Neural cell (in vitro differentiated cells): ENCODE data around the gene DTWD1. TPM values are rescaled to one million over a fixed set of nuclear protein-coding genes. Genes with fewer than 3 reads are reported as not detected.

Source experiments
- H2AFZ ChIP-seq: fragments of 200-600, 300-800 bp; sonication (generic), shearing (Covaris generic); 2 replicates; pipeline ENCODE4 v1.6.0; 2014; ENCODE audit warnings: low read depth, mild to moderate bottlenecking, antibody characterized with exemption, low read length, moderate library complexity
- H3F3A ChIP-seq: fragments of 200-600 bp; shearing (Covaris generic); 2 replicates; pipeline ENCODE4 v1.6.1; 2016; ENCODE audit warnings: mild to moderate bottlenecking, moderate library complexity, mixed read lengths, antibody characterized with exemption, low read length; ENCODE audit not compliant: insufficient read depth, poor library complexity, severe bottlenecking
- H3K27ac ChIP-seq: fragments of 200-600, 300-800 bp; sonication (generic), shearing (Covaris generic); 2 replicates; pipeline ENCODE4 v1.5.1; 2014; ENCODE audit warnings: mild to moderate bottlenecking, low read length, moderate library complexity
- H3K27me3 ChIP-seq: fragments of 300-800, 200-600 bp; sonication (generic), shearing (Covaris generic); 2 replicates; pipeline ENCODE4 v1.6.0; 2014; ENCODE audit warnings: mild to moderate bottlenecking, low read depth, low read length, moderate library complexity; ENCODE audit not compliant: insufficient read depth
- H3K36me3 ChIP-seq: fragments of 300-800, 200-600 bp; sonication (generic), shearing (Covaris generic); 2 replicates; pipeline ENCODE4 v1.5.1; 2014; ENCODE audit warnings: mild to moderate bottlenecking, antibody characterized with exemption, low read length, moderate library complexity; ENCODE audit not compliant: insufficient read depth
- H3K4me2 ChIP-seq: fragments of 300-800, 200-600 bp; sonication (generic), shearing (Covaris generic); 2 replicates; pipeline ENCODE4 v1.6.0; 2014; ENCODE audit warnings: mild to moderate bottlenecking, low read length
- H3K4me3 ChIP-seq: fragments of 300-800, 200-600 bp; sonication (generic), shearing (Covaris generic); 2 replicates; pipeline ENCODE4 v1.5.1; 2014; ENCODE audit warnings: mild to moderate bottlenecking, low read length, moderate library complexity
- H3K79me2 ChIP-seq: fragments of 200-600 bp; shearing (Covaris generic); replicated peaks from 2 replicates; pipeline ENCODE4 v1.6.0; 2014; ENCODE audit warnings: mild to moderate bottlenecking, low read length, moderate library complexity; ENCODE audit not compliant: insufficient read depth
- H3K9ac ChIP-seq: fragments of 300-800, 200-600 bp; sonication (generic), shearing (Covaris generic); 2 replicates; pipeline ENCODE4 v1.6.1; 2016; ENCODE audit warnings: mild to moderate bottlenecking, low read length, mixed read lengths
- H3K9me2 ChIP-seq: fragments of 200-600 bp; shearing (Covaris generic); 2 replicates; pipeline ENCODE4 v1.6.1; 2016; ENCODE audit warnings: mild to moderate bottlenecking, low read length, mixed read lengths; ENCODE audit not compliant: insufficient read depth
- H3K9me3 ChIP-seq: fragments of 200-600, 300-800 bp; sonication (generic), shearing (Covaris generic); 2 replicates; pipeline ENCODE4 v1.6.1; 2016; ENCODE audit warnings: mild to moderate bottlenecking, mixed run types, low read length, moderate library complexity, mixed read lengths
- H4K20me1 ChIP-seq: fragments of 200-600 bp; shearing (Covaris generic); 2 replicates; pipeline ENCODE4 v1.6.1; 2016; ENCODE audit warnings: mild to moderate bottlenecking, mixed run types; ENCODE audit not compliant: insufficient read depth
- EP300 ChIP-seq: fragments of 450-650 bp; conservative IDR thresholded peaks from 2 replicates; pipeline ENCODE4 v1.6.1; 2014; ENCODE audit warnings: antibody characterized with exemption, mild to moderate bottlenecking, moderate library complexity; ENCODE audit not compliant: poor library complexity, severe bottlenecking
- EZH2 ChIP-seq: fragments of 200-600, 300-800 bp; shearing (Covaris generic), sonication (generic); IDR thresholded peaks from 2 replicates; pipeline ENCODE4 v1.6.1; 2014; ENCODE audit warnings: antibody characterized with exemption, low read length, borderline replicate concordance, mild to moderate bottlenecking; ENCODE audit not compliant: insufficient read depth, poor library complexity, severe bottlenecking
- MXI1 ChIP-seq: fragments of 450-650 bp; conservative IDR thresholded peaks from 2 replicates; pipeline ENCODE4 v1.6.1; 2014; ENCODE audit warnings: antibody characterized with exemption, mild to moderate bottlenecking; ENCODE audit not compliant: poor library complexity, severe bottlenecking
- POLR2AphosphoS5 ChIP-seq: IDR thresholded peaks from 2 replicates; pipeline ENCODE4 v1.6.1; 2012
- RAD21 ChIP-seq: fragments of 450-650 bp; conservative IDR thresholded peaks from 2 replicates; pipeline ENCODE4 v1.6.1; 2014; ENCODE audit warnings: antibody characterized with exemption, mild to moderate bottlenecking, moderate library complexity
- TAF1 ChIP-seq: IDR thresholded peaks from 2 replicates; pipeline ENCODE4 v1.6.1; 2012; ENCODE audit warnings: low read depth
- polyA plus RNA-seq: library from polyadenylated mRNA; depleted of rRNA; stranded (reverse); fragments of >200 nt; gene quantifications from 2 replicates; pipeline ENCODE4 v1.2.3, GENCODE V29; 2014
- TF ChIP-seq, protein P1 (sequence below): IDR thresholded peaks from 2 replicates; pipeline ENCODE4 v1.6.1; 2012; ENCODE audit warnings: borderline replicate concordance
- TF ChIP-seq, protein P2 (sequence below): fragments of 450-650 bp; IDR thresholded peaks from 2 replicates; pipeline ENCODE4 v1.5.1; 2014; ENCODE audit warnings: antibody characterized with exemption, mild to moderate bottlenecking, moderate library complexity; ENCODE audit not compliant: poor library complexity, severe bottlenecking

DTWD1 gene
- polyA plus RNA-seq, 1 donor from 2014 or later = 16.5 TPM

DNA sequence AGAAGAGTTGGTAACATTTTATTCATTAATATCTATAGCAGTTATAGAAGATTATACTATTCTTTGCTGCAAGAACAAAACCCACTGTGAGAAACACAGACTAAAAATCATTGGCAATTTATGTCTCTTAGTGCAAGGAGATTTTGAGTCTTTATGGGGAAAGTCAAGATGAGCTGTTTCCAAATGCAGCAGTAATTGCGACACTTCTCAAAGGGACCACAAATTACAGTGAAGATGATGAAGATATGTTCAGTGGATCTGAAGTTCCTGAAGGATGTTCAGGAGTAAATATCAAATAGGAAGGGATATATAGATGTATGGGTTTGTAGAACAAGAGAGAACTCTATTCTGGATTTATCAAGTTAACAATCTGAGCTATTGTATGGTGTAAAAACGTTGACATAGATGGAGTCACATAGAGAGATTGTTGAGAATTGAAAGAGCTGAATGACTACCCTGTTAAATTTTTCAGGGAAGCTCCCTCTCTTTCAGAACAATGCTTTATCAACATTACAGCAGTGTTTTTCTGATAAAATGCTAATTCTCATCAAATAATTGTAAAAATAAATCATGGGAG, 71.8 kb downstream of the DTWD1 start:
- Histone ChIP-seq H3K79me2 (no peaks in the 10 kb centered on the region), H3K4me3 (no peak overlapping the region), H3K9me2 (no peaks in the 10 kb centered on the region), H4K20me1 (no peaks in the 10 kb centered on the region), H3K4me2 (no peak overlapping the region), H3K27me3 (no peaks in the 10 kb centered on the region), H2AFZ (no peak overlapping the region), H3K9me3 (no peaks in the 10 kb centered on the region), H3K9ac (no peak overlapping the region), H3K27ac (no peak overlapping the region), H3F3A (no peaks in the 10 kb centered on the region), H3K36me3 (no peaks in the 10 kb centered on the region)
- TF ChIP-seq RAD21 (no peak), EP300 (no peak), TAF1 (no peak)

DNA sequence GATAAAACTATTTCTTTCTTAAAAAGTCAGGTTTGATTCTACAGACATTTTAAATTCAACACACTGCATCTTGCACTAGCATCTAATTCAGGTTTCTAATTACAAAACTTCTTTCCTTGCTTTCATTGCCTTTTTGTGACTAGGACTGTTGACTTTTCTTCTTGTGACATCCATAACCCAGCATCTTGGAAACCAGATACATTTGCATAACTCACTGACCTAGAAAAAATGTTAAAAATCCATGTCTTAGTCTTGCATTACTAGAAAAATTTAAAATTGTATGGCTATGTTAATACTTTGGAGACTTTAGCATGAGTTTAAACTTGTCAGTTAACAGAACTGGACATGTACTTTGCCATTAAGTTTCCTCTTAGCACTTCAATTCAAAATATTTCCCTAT, 72.7 kb downstream of the DTWD1 start:
- Histone ChIP-seq H3K4me2 (no peak overlapping the region), H3K9me3 (no peaks in the 10 kb centered on the region), H3K9me2 (no peaks in the 10 kb centered on the region), H3K9ac (no peak overlapping the region), H3K4me3 (no peak overlapping the region), H3K36me3 (no peaks in the 10 kb centered on the region), H2AFZ (no peak overlapping the region), H3F3A (no peaks in the 10 kb centered on the region), H3K27ac (no peak overlapping the region), H3K27me3 (no peaks in the 10 kb centered on the region), H4K20me1 (no peaks in the 10 kb centered on the region), H3K79me2 (no peaks in the 10 kb centered on the region)
- TF ChIP-seq, protein P1, sequence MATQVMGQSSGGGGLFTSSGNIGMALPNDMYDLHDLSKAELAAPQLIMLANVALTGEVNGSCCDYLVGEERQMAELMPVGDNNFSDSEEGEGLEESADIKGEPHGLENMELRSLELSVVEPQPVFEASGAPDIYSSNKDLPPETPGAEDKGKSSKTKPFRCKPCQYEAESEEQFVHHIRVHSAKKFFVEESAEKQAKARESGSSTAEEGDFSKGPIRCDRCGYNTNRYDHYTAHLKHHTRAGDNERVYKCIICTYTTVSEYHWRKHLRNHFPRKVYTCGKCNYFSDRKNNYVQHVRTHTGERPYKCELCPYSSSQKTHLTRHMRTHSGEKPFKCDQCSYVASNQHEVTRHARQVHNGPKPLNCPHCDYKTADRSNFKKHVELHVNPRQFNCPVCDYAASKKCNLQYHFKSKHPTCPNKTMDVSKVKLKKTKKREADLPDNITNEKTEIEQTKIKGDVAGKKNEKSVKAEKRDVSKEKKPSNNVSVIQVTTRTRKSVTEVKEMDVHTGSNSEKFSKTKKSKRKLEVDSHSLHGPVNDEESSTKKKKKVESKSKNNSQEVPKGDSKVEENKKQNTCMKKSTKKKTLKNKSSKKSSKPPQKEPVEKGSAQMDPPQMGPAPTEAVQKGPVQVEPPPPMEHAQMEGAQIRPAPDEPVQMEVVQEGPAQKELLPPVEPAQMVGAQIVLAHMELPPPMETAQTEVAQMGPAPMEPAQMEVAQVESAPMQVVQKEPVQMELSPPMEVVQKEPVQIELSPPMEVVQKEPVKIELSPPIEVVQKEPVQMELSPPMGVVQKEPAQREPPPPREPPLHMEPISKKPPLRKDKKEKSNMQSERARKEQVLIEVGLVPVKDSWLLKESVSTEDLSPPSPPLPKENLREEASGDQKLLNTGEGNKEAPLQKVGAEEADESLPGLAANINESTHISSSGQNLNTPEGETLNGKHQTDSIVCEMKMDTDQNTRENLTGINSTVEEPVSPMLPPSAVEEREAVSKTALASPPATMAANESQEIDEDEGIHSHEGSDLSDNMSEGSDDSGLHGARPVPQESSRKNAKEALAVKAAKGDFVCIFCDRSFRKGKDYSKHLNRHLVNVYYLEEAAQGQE = no peak
- TF ChIP-seq EZH2 (no peak), POLR2AphosphoS5 (no peak), MXI1 (no peak), EP300 (no peak), RAD21 (no peak), TAF1 (no peak)
- TF ChIP-seq, protein P2, sequence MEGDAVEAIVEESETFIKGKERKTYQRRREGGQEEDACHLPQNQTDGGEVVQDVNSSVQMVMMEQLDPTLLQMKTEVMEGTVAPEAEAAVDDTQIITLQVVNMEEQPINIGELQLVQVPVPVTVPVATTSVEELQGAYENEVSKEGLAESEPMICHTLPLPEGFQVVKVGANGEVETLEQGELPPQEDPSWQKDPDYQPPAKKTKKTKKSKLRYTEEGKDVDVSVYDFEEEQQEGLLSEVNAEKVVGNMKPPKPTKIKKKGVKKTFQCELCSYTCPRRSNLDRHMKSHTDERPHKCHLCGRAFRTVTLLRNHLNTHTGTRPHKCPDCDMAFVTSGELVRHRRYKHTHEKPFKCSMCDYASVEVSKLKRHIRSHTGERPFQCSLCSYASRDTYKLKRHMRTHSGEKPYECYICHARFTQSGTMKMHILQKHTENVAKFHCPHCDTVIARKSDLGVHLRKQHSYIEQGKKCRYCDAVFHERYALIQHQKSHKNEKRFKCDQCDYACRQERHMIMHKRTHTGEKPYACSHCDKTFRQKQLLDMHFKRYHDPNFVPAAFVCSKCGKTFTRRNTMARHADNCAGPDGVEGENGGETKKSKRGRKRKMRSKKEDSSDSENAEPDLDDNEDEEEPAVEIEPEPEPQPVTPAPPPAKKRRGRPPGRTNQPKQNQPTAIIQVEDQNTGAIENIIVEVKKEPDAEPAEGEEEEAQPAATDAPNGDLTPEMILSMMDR = no peak

DNA sequence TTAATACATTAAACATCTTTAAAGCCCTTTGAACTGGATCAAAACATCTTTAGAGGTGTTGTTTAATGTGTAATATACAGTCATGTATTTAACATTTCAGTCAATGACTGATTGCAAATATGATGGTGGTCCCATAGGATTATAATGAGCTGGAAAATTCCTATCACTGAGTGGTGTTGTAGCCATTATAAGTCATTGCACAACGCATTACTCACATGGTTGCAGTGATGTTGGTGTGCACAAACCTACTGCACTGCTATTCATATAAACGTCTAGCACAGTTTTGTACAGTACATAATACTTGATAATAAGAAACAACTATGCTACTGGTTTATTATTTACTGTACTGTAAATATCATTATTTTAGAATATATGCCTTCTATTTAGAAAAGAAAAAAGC, 75.6 kb downstream of the DTWD1 start:
- Histone ChIP-seq H3K9me2 (no peaks in the 10 kb centered on the region), H2AFZ (no peak overlapping the region), H4K20me1 (no peaks in the 10 kb centered on the region), H3F3A (no peaks in the 10 kb centered on the region), H3K4me2 (no peak overlapping the region), H3K9ac (no peak overlapping the region), H3K9me3 (no peaks in the 10 kb centered on the region), H3K4me3 (no peak overlapping the region), H3K27me3 (no peaks in the 10 kb centered on the region), H3K27ac (no peak overlapping the region), H3K79me2 (no peaks in the 10 kb centered on the region), H3K36me3 (no peaks in the 10 kb centered on the region)
- no peak for TF ChIP-seq TAF1
- TF ChIP-seq, protein P2 = no peak
- no peak for TF ChIP-seq POLR2AphosphoS5
- TF ChIP-seq RAD21 = no peak
